ENCODE measurements around the gene HPCAL4.

GRCh38 chr1:39727932-39728317, 36.7 kb upstream of the HPCAL4 start:
- TF ChIP-seq, protein P1, sequence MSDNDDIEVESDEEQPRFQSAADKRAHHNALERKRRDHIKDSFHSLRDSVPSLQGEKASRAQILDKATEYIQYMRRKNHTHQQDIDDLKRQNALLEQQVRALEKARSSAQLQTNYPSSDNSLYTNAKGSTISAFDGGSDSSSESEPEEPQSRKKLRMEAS (IDR thresholded peaks at IDR 0.05) = no peak
- TF ChIP-seq RAD21 (conservative IDR thresholded peaks at IDR 0.05 in 1 of 2, IDR thresholded peaks at IDR 0.05 in 1 of 2) (no peak), MAZ (IDR thresholded peaks at IDR 0.05; ENCODE audit: borderline replicate concordance, low read depth, low read length) (no peak), JUN (IDR thresholded peaks at IDR 0.05) (no peak), HOXB5 (CRISPR knock-in tag; IDR thresholded peaks at IDR 0.05) (no peak)
- TF ChIP-seq, protein P2, sequence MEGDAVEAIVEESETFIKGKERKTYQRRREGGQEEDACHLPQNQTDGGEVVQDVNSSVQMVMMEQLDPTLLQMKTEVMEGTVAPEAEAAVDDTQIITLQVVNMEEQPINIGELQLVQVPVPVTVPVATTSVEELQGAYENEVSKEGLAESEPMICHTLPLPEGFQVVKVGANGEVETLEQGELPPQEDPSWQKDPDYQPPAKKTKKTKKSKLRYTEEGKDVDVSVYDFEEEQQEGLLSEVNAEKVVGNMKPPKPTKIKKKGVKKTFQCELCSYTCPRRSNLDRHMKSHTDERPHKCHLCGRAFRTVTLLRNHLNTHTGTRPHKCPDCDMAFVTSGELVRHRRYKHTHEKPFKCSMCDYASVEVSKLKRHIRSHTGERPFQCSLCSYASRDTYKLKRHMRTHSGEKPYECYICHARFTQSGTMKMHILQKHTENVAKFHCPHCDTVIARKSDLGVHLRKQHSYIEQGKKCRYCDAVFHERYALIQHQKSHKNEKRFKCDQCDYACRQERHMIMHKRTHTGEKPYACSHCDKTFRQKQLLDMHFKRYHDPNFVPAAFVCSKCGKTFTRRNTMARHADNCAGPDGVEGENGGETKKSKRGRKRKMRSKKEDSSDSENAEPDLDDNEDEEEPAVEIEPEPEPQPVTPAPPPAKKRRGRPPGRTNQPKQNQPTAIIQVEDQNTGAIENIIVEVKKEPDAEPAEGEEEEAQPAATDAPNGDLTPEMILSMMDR (IDR thresholded peaks at IDR 0.05) = no peak
